Esophagus squamous epithelium (tissue), 5 donors: ENCODE data around the gene CCNL2. TPM values are rescaled to one million over a fixed set of nuclear protein-coding genes. Genes with fewer than 3 reads are reported as not detected.

Experiments
- DNase-seq: peaks from one replicate; lab custom pipeline; 2025; lab: John Stamatoyannopoulos, UW
- H3K27ac ChIP-seq, 4 donors: fragments of 200-600 bp; sonication (generic); one replicate each; pipeline ENCODE4 v1.5.1; 2016 to 2019; ENCODE audit warnings: mild to moderate bottlenecking in 1 of 4
- H3K27me3 ChIP-seq, 4 donors: fragments of 200-600 bp; sonication (generic); 1 replicate in 3 of 4; 2 replicates in 1 of 4; pipeline versions ENCODE4 v1.5.1 to v1.6.0; 2017 to 2021; ENCODE audit warnings: antibody characterized with exemption in 1 of 4
- H3K36me3 ChIP-seq, 3 donors: fragments of 200-600 bp; sonication (generic); one replicate each; pipeline ENCODE4 v1.5.1; 2016 to 2019
- H3K4me1 ChIP-seq, 3 donors: fragments of 200-600 bp; sonication (generic); one replicate each; pipeline ENCODE4 v1.5.1; 2017 to 2019
- H3K4me3 ChIP-seq, 4 donors: fragments of 200-600 bp; sonication (generic); 1 replicate in 3 of 4; 2 replicates in 1 of 4; pipeline ENCODE4 v1.5.1; 2016 to 2019; ENCODE audit warnings: mild to moderate bottlenecking in 2 of 4, moderate library complexity in 1 of 4
- H3K9me3 ChIP-seq, 3 donors: fragments of 200-600 bp; sonication (generic); one replicate each; pipeline ENCODE4 v1.5.1; 2016 to 2019
- CTCF ChIP-seq, 6 experiments: fragments of 450-650 bp in 4 of 6; fragments of 200-600 bp in 2 of 6; sonication (generic) in 2 of 6; IDR thresholded peaks; one replicate each; pipeline ENCODE4 v1.5.1; 2016 to 2019; ENCODE audit warnings: antibody characterized with exemption in 6 of 6, mild to moderate bottlenecking in 4 of 6, moderate library complexity in 4 of 6
- POLR2A ChIP-seq, 4 donors: fragments of 450-650 bp; IDR thresholded peaks; one replicate each; pipeline ENCODE4 v1.6.1; 2017; ENCODE audit warnings: antibody characterized with exemption in 4 of 4, mild to moderate bottlenecking in 4 of 4, moderate library complexity in 3 of 4
- WGBS, 2 donors: methylation state at CpG; one replicate each; pipeline ENCODE4 v1.1.5; 2018; 5-methylcytosine and 5-hydroxymethylcytosine counted together
- intact Hi-C: fragments of 100-400 bp; cut with DNase I; formaldehyde crosslinking; loops from one replicate; pipeline ENCODE4 v1.15.0; 2022
- total RNA-seq, 4 donors: library from RNA; depleted of rRNA; stranded (reverse); fragments of >200 nt; gene quantifications; one replicate each; pipeline ENCODE4 v1.1.0, GENCODE V29; 2016
- donor health status: DM: yes; HTN: yes; CAD: no.

CCNL2 gene
- total RNA-seq, 4 donors from 2014 or later, result 42.5 to 213 (median 104) TPM

DNA sequence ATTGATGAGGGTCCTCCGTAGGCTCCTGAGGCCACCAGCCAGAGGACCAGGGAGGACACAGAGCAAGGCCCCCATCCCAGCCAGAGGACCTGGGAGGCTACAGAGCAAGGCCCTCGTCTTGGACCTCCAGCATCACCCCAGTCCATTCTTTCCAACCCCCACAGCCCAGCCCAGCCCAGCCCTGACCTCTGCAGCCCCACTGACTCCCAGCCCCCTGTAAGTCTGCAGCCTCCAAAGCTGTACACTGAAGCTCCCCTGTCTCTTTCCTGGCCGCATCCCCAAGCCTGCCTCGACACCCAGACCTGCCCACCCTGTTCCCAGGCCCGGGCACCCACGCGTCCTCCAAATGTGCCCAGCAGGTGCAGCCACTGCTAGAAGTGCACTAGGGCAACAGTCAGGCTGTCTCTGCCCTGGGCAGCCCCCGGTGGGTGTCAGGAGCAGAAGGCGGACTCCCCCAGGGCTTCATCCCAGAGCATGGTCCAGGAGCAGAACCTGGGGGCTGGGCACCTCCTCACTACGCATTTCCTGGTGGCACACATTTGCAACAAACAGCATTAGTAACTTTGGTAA is 52.0 kb downstream of the CCNL2 start:
- Histone ChIP-seq H3K4me3 (peak overlapping the region; percentile 62 to 96 (median 84)), H3K4me1 (peaks cover 49 to 74% (median 59%) of the 10 kb centered on the region in 3 donors), H3K27ac (peak overlapping the region; percentile 92 to 95 (median 94)), H3K9me3 (no peaks in the 10 kb centered on the region), H3K27me3 (peaks cover 0 to 3% (median 0%) of the 10 kb centered on the region in 4 donors), H3K36me3 (peaks cover 0 to 11% (median 0%) of the 10 kb centered on the region in 3 donors)
- TF ChIP-seq CTCF (IDR thresholded peaks at IDR 0.05), result no peak
- no peak for TF ChIP-seq POLR2A (IDR thresholded peaks at IDR 0.05)
- DNase-seq, result no peak
- intact Hi-C loops, result no loop called here
- 59 to 60% methylated on average over 1 to 4 of the region's 10 CpGs for WGBS, 2 donors

GRCh38 chr1:1346501-1346890 is 52.6 kb downstream of the CCNL2 start:
- TF ChIP-seq CTCF (IDR thresholded peaks at IDR 0.05) (no peak), POLR2A (IDR thresholded peaks at IDR 0.05) (no peak)
- H3K4me3 ChIP-seq, result peak overlapping the region in 3 of 4 donors; percentile 62 to 96 (median 89)
- peak overlapping the region; percentile 92 to 95 (median 94) for H3K27ac ChIP-seq
- intact Hi-C loops, result no loop called here
- no peak for DNase-seq
- 91 to 92% methylated on average over 4 to 5 of the region's 10 CpGs for WGBS, 2 donors
- H3K36me3 ChIP-seq, result peaks cover 0 to 11% (median 4%) of the 10 kb centered on the region in 3 donors
- no peaks in the 10 kb centered on the region for H3K9me3 ChIP-seq
- H3K27me3 ChIP-seq, result no peaks in the 10 kb centered on the region
- peaks cover 43 to 68% (median 53%) of the 10 kb centered on the region in 3 donors for H3K4me1 ChIP-seq

GRCh38 chr1:1345860-1346500 is 53.2 kb downstream of the CCNL2 start:
- peak overlapping the region in 3 of 4 donors; percentile 62 to 96 (median 89) for H3K4me3 ChIP-seq

GRCh38 chr1:1345384-1345783 is 53.8 kb downstream of the CCNL2 start:
- no peaks in the 10 kb centered on the region for H3K27me3 ChIP-seq
- H3K36me3 ChIP-seq, result peaks cover 0 to 22% (median 12%) of the 10 kb centered on the region in 3 donors
- no peak for DNase-seq
- peak overlapping the region; percentile 8 to 89 (median 18) for H3K4me3 ChIP-seq
- peaks cover 40 to 64% (median 50%) of the 10 kb centered on the region in 3 donors for H3K4me1 ChIP-seq
- H3K9me3 ChIP-seq, result no peaks in the 10 kb centered on the region
- intact Hi-C loops, result no loop called here
- no peak for TF ChIP-seq CTCF (IDR thresholded peaks at IDR 0.05)
- no peak for TF ChIP-seq POLR2A (IDR thresholded peaks at IDR 0.05)
- no CpG with 5 or more reads among the region's 16 CpGs for WGBS, 2 donors
- peak overlapping the region; percentile 92 to 95 (median 94) for H3K27ac ChIP-seq

More at GRCh38 chr1:1345860-1346500, 53.2 kb downstream of the CCNL2 start:
- WGBS, 2 donors, result 75% methylated on average over 2 of the region's 12 CpGs; no CpG with 5 or more reads in 1 of the 2 donors
- TF ChIP-seq POLR2A (IDR thresholded peaks at IDR 0.05) (no peak), CTCF (IDR thresholded peaks at IDR 0.05) (no peak)
- intact Hi-C loops, result no loop called here
- DNase-seq, result no peak
- H3K27me3 ChIP-seq, result no peaks in the 10 kb centered on the region
- peaks cover 0 to 16% (median 6%) of the 10 kb centered on the region in 3 donors for H3K36me3 ChIP-seq
- peaks cover 40 to 64% (median 50%) of the 10 kb centered on the region in 3 donors for H3K4me1 ChIP-seq
- H3K27ac ChIP-seq, result peak overlapping the region; percentile 92 to 95 (median 94)
- no peaks in the 10 kb centered on the region for H3K9me3 ChIP-seq
